Uterus (tissue), 4 donors: Measurements from ENCODE around the gene SMTN. TPM values are rescaled to one million over a fixed set of nuclear protein-coding genes. Genes with fewer than 3 reads are reported as not detected.

Experiments used
- DNase-seq, 2 donors: peaks; one replicate each; pipeline ENCODE4 v3.0.0-alpha.2; 2019 to 2020
- H3K27ac ChIP-seq, 2 donors: fragments of 200-600 bp; sonication (generic); 1 replicate in 1 of 2; 2 replicates in 1 of 2; pipeline ENCODE4 v1.5.1; 2016 to 2018
- H3K27me3 ChIP-seq, 2 donors: fragments of 200-600 bp; sonication (generic); one replicate each; pipeline ENCODE4 v1.5.1; 2018 to 2019; ENCODE audit warnings: control low read depth in 1 of 2
- H3K36me3 ChIP-seq, 2 donors: fragments of 200-600 bp; sonication (generic); one replicate each; pipeline ENCODE4 v1.5.1; 2019; ENCODE audit warnings: control low read depth in 1 of 2
- H3K4me1 ChIP-seq, 2 donors: fragments of 200-600 bp; sonication (generic); one replicate each; pipeline ENCODE4 v1.5.1; 2018 to 2019; ENCODE audit warnings: control low read depth in 1 of 2
- H3K4me3 ChIP-seq, 2 donors: fragments of 200-600 bp; sonication (generic); 1 replicate in 1 of 2; 2 replicates in 1 of 2; pipeline ENCODE4 v1.5.1; 2018 to 2019; ENCODE audit warnings: mild to moderate bottlenecking in 1 of 2
- H3K9me3 ChIP-seq, 2 donors: fragments of 200-600 bp; sonication (generic); one replicate each; pipeline ENCODE4 v1.5.1; 2019; ENCODE audit warnings: control low read depth in 1 of 2
- POLR2A ChIP-seq, 2 donors: fragments of 450-650 bp; IDR thresholded peaks; one replicate each; pipeline ENCODE4 v1.6.1; 2016; ENCODE audit warnings: antibody characterized with exemption in 2 of 2, mild to moderate bottlenecking in 1 of 2, moderate library complexity in 1 of 2
- intact Hi-C: fragments of 100-400 bp; cut with DNase I; formaldehyde crosslinking; loops from one replicate; pipeline ENCODE4 v1.15.1; 2023; ENCODE audit warnings: low total_unique reads
- total RNA-seq, 4 donors: library from RNA; depleted of rRNA in 3 of 4; stranded (reverse); fragments of >200 nt in 3 of 4; gene quantifications; one replicate each; pipeline versions ENCODE4 v1.1.0 to v1.2.4, GENCODE V29; 2014 to 2023
- TF ChIP-seq, protein P1 (sequence below), 4 experiments: fragments of 200-600 bp in 2 of 4; fragments of 450-650 bp in 2 of 4; sonication (generic) in 2 of 4; IDR thresholded peaks; one replicate each; pipeline ENCODE4 v1.5.1; 2016 to 2019; ENCODE audit warnings: antibody characterized with exemption in 4 of 4, mild to moderate bottlenecking in 2 of 4, moderate library complexity in 1 of 4
- donor health status: DM: yes; HTN: yes; CAD: no.

The SMTN gene
- total RNA-seq, 4 donors from 2014 or later = 182 to 647 (median 274) TPM

GRCh38 chr22:31133911-31134310 is 52.8 kb downstream of the SMTN start:
- H3K36me3 ChIP-seq = no peaks in the 10 kb centered on the region
- H3K4me3 ChIP-seq = no peak overlapping the region
- no peaks in the 10 kb centered on the region for H3K9me3 ChIP-seq
- TF ChIP-seq, protein P1, sequence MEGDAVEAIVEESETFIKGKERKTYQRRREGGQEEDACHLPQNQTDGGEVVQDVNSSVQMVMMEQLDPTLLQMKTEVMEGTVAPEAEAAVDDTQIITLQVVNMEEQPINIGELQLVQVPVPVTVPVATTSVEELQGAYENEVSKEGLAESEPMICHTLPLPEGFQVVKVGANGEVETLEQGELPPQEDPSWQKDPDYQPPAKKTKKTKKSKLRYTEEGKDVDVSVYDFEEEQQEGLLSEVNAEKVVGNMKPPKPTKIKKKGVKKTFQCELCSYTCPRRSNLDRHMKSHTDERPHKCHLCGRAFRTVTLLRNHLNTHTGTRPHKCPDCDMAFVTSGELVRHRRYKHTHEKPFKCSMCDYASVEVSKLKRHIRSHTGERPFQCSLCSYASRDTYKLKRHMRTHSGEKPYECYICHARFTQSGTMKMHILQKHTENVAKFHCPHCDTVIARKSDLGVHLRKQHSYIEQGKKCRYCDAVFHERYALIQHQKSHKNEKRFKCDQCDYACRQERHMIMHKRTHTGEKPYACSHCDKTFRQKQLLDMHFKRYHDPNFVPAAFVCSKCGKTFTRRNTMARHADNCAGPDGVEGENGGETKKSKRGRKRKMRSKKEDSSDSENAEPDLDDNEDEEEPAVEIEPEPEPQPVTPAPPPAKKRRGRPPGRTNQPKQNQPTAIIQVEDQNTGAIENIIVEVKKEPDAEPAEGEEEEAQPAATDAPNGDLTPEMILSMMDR (IDR thresholded peaks at IDR 0.05) = no peak
- TF ChIP-seq POLR2A (IDR thresholded peaks at IDR 0.05) = no peak
- intact Hi-C loops = no loop called here
- no peaks in the 10 kb centered on the region for H3K27me3 ChIP-seq
- H3K27ac ChIP-seq = no peak overlapping the region
- no peak for DNase-seq
- H3K4me1 ChIP-seq = no peaks in the 10 kb centered on the region

- H3K4me3 ChIP-seq = no peak overlapping the region
- H3K36me3 ChIP-seq = no peaks in the 10 kb centered on the region
- intact Hi-C loops = no loop called here
- no peaks in the 10 kb centered on the region for H3K9me3 ChIP-seq
- TF ChIP-seq POLR2A (IDR thresholded peaks at IDR 0.05) = no peak
- TF ChIP-seq, protein P1 (IDR thresholded peaks at IDR 0.05) = no peak
- DNase-seq = no peak
- no peaks in the 10 kb centered on the region for H3K4me1 ChIP-seq
- H3K27me3 ChIP-seq = no peaks in the 10 kb centered on the region
- no peak overlapping the region for H3K27ac ChIP-seq
Observed at GRCh38 chr22:31134688-31135087, 53.6 kb downstream of the SMTN start.

DNA sequence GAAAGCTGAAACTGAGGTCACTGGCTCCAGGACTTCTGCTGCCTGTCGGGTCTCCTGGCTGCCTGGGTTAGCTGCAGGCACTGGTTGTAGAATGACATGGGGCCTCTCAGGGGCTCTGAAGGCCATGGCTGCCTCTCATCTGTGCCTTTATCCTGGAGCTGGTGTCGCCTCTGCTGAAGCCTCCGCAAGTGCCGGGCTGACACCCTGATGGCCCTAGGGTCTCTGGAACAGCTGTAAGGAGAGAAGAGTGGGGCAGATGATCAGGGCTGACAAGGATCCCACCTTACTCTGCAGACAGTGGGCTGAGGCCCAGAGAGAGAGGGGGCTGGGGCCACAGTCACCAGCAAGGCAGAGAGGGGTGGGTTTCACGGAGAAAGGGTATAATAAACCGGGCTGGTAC is 54.6 kb downstream of the SMTN start:
- H3K27me3 ChIP-seq = no peaks in the 10 kb centered on the region
- H3K36me3 ChIP-seq = no peaks in the 10 kb centered on the region
- no peak for TF ChIP-seq POLR2A (IDR thresholded peaks at IDR 0.05)
- TF ChIP-seq, protein P1 (IDR thresholded peaks at IDR 0.05) = no peak
- DNase-seq = no peak
- intact Hi-C loops = no loop called here
- H3K4me1 ChIP-seq = no peaks in the 10 kb centered on the region
- no peaks in the 10 kb centered on the region for H3K9me3 ChIP-seq
- no peak overlapping the region for H3K4me3 ChIP-seq
- H3K27ac ChIP-seq = no peak overlapping the region

DNA sequence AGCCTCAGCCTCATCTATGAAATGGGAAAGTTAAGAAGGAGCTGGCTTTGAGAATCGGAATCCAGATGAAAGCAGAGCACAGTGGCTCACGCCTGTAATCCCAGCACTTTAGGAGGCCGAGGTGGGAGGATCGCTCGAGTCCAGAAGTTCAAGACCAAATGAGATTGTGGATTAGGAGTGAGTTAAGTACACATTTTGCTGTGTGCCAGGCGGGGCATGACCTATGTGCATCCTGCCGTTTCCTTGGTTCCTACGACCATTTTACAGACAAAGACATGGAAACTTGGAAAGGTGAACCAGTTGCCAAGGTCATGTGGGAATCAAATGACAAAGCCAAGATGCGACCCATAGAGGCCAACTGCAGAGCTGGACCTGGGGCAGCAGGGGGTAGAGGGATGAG is 55.0 kb downstream of the SMTN start:
- H3K27ac ChIP-seq = no peak overlapping the region
- H3K36me3 ChIP-seq = no peaks in the 10 kb centered on the region
- no peaks in the 10 kb centered on the region for H3K4me1 ChIP-seq
- H3K9me3 ChIP-seq = no peaks in the 10 kb centered on the region
- no peak for DNase-seq
- no peak overlapping the region for H3K4me3 ChIP-seq
- intact Hi-C loops = no loop called here
- no peaks in the 10 kb centered on the region for H3K27me3 ChIP-seq
- TF ChIP-seq, protein P1 (IDR thresholded peaks at IDR 0.05) = no peak
- TF ChIP-seq POLR2A (IDR thresholded peaks at IDR 0.05) = no peak

GRCh38 chr22:31136711-31137110 is 55.6 kb downstream of the SMTN start:
- intact Hi-C loops = no loop called here
- Histone ChIP-seq H3K9me3 (no peaks in the 10 kb centered on the region), H3K4me1 (no peaks in the 10 kb centered on the region), H3K4me3 (no peak overlapping the region), H3K27me3 (no peaks in the 10 kb centered on the region), H3K36me3 (no peaks in the 10 kb centered on the region), H3K27ac (no peak overlapping the region)
- no peak for DNase-seq
- TF ChIP-seq, protein P1 (IDR thresholded peaks at IDR 0.05) = no peak
- TF ChIP-seq POLR2A (IDR thresholded peaks at IDR 0.05) = no peak
